IMR-90 (cell line): ENCODE results near the gene PMCH.

Experiments
- BHLHE40 ChIP-seq: fragments of 150-350 bp; IDR thresholded peaks from 2 replicates; pipeline ENCODE4 v1.6.1; 2016; ENCODE audit warnings: mild to moderate bottlenecking, low read depth, low read length
- CEBPB ChIP-seq: IDR thresholded peaks from 2 replicates; pipeline ENCODE4 v1.6.1; 2012; ENCODE audit warnings: low read depth, low read length, improper control_type of control experiment
- CTCF ChIP-seq: conservative IDR thresholded peaks from 2 replicates; pipeline ENCODE4 v1.5.1; 2012; ENCODE audit warnings: mild to moderate bottlenecking, low read depth, low read length, improper control_type of control experiment
- FOS ChIP-seq: fragments of 150-350 bp; IDR thresholded peaks from 2 replicates; pipeline ENCODE4 v1.6.1; 2016; ENCODE audit warnings: low read depth, low read length
- MAZ ChIP-seq: IDR thresholded peaks from 2 replicates; pipeline ENCODE4 v1.6.1; 2012; ENCODE audit warnings: low read depth, mild to moderate bottlenecking, low read length, improper control_type of control experiment, moderate library complexity, borderline replicate concordance
- POLR2A ChIP-seq: IDR thresholded peaks from 2 replicates; pipeline ENCODE4 v1.6.1; 2012; ENCODE audit warnings: mild to moderate bottlenecking, low read depth, low read length
- RAD21 ChIP-seq: IDR thresholded peaks from 2 replicates; pipeline ENCODE4 v1.6.1; 2012; ENCODE audit warnings: low read length, improper control_type of control experiment
- RFX5 ChIP-seq: IDR thresholded peaks from 2 replicates; pipeline ENCODE4 v1.8.0; 2012; ENCODE audit warnings: low read depth, mild to moderate bottlenecking, low read length, moderate library complexity
- SMC3 ChIP-seq: fragments of 150-350 bp; IDR thresholded peaks from 2 replicates; pipeline ENCODE4 v1.6.1; 2016; ENCODE audit warnings: low read depth, mild to moderate bottlenecking, antibody characterized with exemption, low read length, moderate library complexity
- TF ChIP-seq, protein P1 (sequence below): fragments of 150-350 bp; IDR thresholded peaks from 2 replicates; pipeline ENCODE4 v1.6.1; 2017; ENCODE audit warnings: mild to moderate bottlenecking, antibody characterized with exemption, low read length, low read depth
- TF ChIP-seq, protein P2 (sequence below): fragments of 150-350 bp; IDR thresholded peaks from 2 replicates; pipeline ENCODE4 v1.6.1; 2016; ENCODE audit warnings: low read depth, mild to moderate bottlenecking, low read length, moderate library complexity, borderline replicate concordance

DNA sequence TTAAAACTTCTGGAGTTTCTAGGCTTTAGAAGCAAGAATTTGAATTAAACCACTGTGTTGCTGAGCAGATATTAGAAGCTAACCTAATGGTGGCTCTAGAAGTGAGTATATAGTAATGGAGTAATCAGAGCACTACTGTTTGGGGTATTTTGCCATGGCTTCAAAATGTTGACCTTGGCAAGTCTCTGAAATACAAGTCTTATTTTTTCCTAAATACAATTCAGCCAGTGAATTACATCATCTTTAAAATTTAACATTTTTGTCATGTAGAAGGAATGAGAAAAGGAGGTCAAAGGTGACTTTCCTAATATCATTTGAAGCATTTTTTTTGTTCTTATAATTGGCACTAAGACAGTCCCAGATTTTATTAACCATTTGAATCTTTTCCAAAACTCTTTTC lies 25.2 kb downstream of the PMCH start:
- TF ChIP-seq CTCF (no peak), RFX5 (no peak), SMC3 (no peak), BHLHE40 (no peak), POLR2A (no peak), FOS (no peak), RAD21 (no peak), MAZ (no peak), CEBPB (peak; percentile 36; the same call in 1 of the 2 replicates)
- TF ChIP-seq, protein P1, sequence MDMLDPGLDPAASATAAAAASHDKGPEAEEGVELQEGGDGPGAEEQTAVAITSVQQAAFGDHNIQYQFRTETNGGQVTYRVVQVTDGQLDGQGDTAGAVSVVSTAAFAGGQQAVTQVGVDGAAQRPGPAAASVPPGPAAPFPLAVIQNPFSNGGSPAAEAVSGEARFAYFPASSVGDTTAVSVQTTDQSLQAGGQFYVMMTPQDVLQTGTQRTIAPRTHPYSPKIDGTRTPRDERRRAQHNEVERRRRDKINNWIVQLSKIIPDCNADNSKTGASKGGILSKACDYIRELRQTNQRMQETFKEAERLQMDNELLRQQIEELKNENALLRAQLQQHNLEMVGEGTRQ: no peak
- TF ChIP-seq, protein P2, sequence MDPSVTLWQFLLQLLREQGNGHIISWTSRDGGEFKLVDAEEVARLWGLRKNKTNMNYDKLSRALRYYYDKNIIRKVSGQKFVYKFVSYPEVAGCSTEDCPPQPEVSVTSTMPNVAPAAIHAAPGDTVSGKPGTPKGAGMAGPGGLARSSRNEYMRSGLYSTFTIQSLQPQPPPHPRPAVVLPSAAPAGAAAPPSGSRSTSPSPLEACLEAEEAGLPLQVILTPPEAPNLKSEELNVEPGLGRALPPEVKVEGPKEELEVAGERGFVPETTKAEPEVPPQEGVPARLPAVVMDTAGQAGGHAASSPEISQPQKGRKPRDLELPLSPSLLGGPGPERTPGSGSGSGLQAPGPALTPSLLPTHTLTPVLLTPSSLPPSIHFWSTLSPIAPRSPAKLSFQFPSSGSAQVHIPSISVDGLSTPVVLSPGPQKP: no peak
